GM19023 (cell line): ENCODE data around the gene EXOSC3.
"Not testable (repeated sequence)": the region's sequence is repeated elsewhere in the genome, so short reads cannot be mapped to it uniquely, and the experiment has no call there.

ENCODE experiments used
- ATAC-seq: cut with Tn5 transposase; IDR thresholded peaks from one replicate; pipeline ENCODE4 v1.9.1; 2021; ENCODE audit warnings: mild to moderate bottlenecking, moderate library complexity; ENCODE audit not compliant: unreplicated experiment

The EXOSC3 gene

GRCh38 chr9:37776328-37776727 is 8.5 kb downstream of the EXOSC3 start:
- no peak for ATAC-seq

GRCh38 chr9:37775216-37775919 is 9.5 kb downstream of the EXOSC3 start:
- no peak for ATAC-seq

GRCh38 chr9:37769995-37770394 is 14.9 kb downstream of the EXOSC3 start:
- no peak for ATAC-seq

- ATAC-seq = no peak
Measured at GRCh38 chr9:37769306-37769705, 15.6 kb downstream of the EXOSC3 start.

GRCh38 chr9:37765263-37765662 is 19.6 kb downstream of the EXOSC3 start:
- ATAC-seq = not testable (repeated sequence)

GRCh38 chr9:37761511-37761910 is 23.4 kb downstream of the EXOSC3 start:
- no peak for ATAC-seq

- ATAC-seq = no peak
Measured at GRCh38 chr9:37760416-37761161, 24.3 kb downstream of the EXOSC3 start.

GRCh38 chr9:37758747-37759146 is 26.1 kb downstream of the EXOSC3 start:
- no peak for ATAC-seq

- peak; percentile 93 for ATAC-seq
Measured at GRCh38 chr9:37753489-37754190, 31.2 kb downstream of the EXOSC3 start, which contains the start of gene TRMT10B. Gene TRMT10B (plus strand): TSS chr9:37753805. CDS start chr9:37761932, 8,127 bp downstream.

- ATAC-seq = no peak
Measured at GRCh38 chr9:37752642-37753488, 32.0 kb downstream of the EXOSC3 start.

- not testable (repeated sequence) for ATAC-seq
Measured at GRCh38 chr9:37752112-37752511, 32.8 kb downstream of the EXOSC3 start.

- not testable (repeated sequence) for ATAC-seq
Measured at GRCh38 chr9:37751704-37752103, 33.2 kb downstream of the EXOSC3 start.

GRCh38 chr9:37751186-37751585 is 33.7 kb downstream of the EXOSC3 start:
- no peak for ATAC-seq

GRCh38 chr9:37749129-37749528 is 35.7 kb downstream of the EXOSC3 start:
- ATAC-seq = no peak

GRCh38 chr9:37747271-37747753 is 37.6 kb downstream of the EXOSC3 start:
- peak; percentile 74 for ATAC-seq

GRCh38 chr9:37746448-37747270 is 38.2 kb downstream of the EXOSC3 start:
- no peak for ATAC-seq

GRCh38 chr9:37745970-37746369 is 38.9 kb downstream of the EXOSC3 start:
- no peak for ATAC-seq

GRCh38 chr9:37740631-37741328 is 44.1 kb downstream of the EXOSC3 start:
- ATAC-seq = no peak

GRCh38 chr9:37740128-37740527 is 44.7 kb downstream of the EXOSC3 start:
- ATAC-seq = no peak
